PC-9 (cell line): ENCODE measurements around the gene PLXDC2.

ENCODE experiments used
- EZH2 ChIP-seq: fragments of 200-600 bp; sonication (generic); IDR thresholded peaks from 2 replicates; pipeline ENCODE4 v1.8.0; 2017; ENCODE audit warnings: antibody characterized with exemption, low read depth
- TF ChIP-seq, protein P1 (sequence below): fragments of 200-600 bp; sonication (generic); conservative IDR thresholded peaks from 2 replicates; pipeline ENCODE4 v1.6.1; 2017; ENCODE audit warnings: mixed run types, antibody characterized with exemption, mild to moderate bottlenecking, moderate library complexity

- TF ChIP-seq, protein P1, sequence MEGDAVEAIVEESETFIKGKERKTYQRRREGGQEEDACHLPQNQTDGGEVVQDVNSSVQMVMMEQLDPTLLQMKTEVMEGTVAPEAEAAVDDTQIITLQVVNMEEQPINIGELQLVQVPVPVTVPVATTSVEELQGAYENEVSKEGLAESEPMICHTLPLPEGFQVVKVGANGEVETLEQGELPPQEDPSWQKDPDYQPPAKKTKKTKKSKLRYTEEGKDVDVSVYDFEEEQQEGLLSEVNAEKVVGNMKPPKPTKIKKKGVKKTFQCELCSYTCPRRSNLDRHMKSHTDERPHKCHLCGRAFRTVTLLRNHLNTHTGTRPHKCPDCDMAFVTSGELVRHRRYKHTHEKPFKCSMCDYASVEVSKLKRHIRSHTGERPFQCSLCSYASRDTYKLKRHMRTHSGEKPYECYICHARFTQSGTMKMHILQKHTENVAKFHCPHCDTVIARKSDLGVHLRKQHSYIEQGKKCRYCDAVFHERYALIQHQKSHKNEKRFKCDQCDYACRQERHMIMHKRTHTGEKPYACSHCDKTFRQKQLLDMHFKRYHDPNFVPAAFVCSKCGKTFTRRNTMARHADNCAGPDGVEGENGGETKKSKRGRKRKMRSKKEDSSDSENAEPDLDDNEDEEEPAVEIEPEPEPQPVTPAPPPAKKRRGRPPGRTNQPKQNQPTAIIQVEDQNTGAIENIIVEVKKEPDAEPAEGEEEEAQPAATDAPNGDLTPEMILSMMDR, result no peak
- TF ChIP-seq EZH2, result no peak
These were observed 101.7 kb downstream of the PLXDC2 start for GRCh38 chr10:19917751-19918478.
